SJSA1 (cell line): ENCODE results near the gene SLAMF7. TPM values are rescaled to one million over a fixed set of nuclear protein-coding genes. Genes with fewer than 3 reads are reported as not detected.
"Not testable (repeated sequence)": the region's sequence is repeated elsewhere in the genome, so short reads cannot be mapped to it uniquely, and the experiment has no call there.

Experiments used
- DNase-seq, 2 experiments: peaks; one replicate each; pipeline ENCODE4 v3.0.0-alpha.2; 2015 to 2020; ENCODE audit warnings: low spot score in 2 of 2, low read depth in 1 of 2
- H3K27ac ChIP-seq: fragments of 250-450 bp; sonication (Bioruptor Pico); 2 replicates; pipeline ENCODE4 v1.5.1; 2020; ENCODE audit warnings: mild to moderate bottlenecking, moderate library complexity
- H3K27me3 ChIP-seq: fragments of 250-450 bp; sonication (Bioruptor Pico); replicated peaks from 2 replicates; pipeline ENCODE4 v1.5.1; 2020; ENCODE audit warnings: mild to moderate bottlenecking, moderate library complexity
- H3K36me3 ChIP-seq: fragments of 250-450 bp; sonication (Bioruptor Pico); 2 replicates; pipeline ENCODE4 v1.5.1; 2020; ENCODE audit warnings: mild to moderate bottlenecking
- H3K4me1 ChIP-seq: fragments of 250-450 bp; sonication (Bioruptor Pico); replicated peaks from 2 replicates; pipeline ENCODE4 v1.6.1; 2021; ENCODE audit warnings: mild to moderate bottlenecking
- H3K4me3 ChIP-seq: fragments of 250-450 bp; sonication (Bioruptor Pico); 2 replicates; pipeline ENCODE4 v1.5.1; 2020; ENCODE audit warnings: mild to moderate bottlenecking
- H3K9me3 ChIP-seq: fragments of 250-450 bp; sonication (Bioruptor Pico); replicated peaks from 2 replicates; pipeline ENCODE4 v1.5.1; 2020; ENCODE audit warnings: mild to moderate bottlenecking
- total RNA-seq: library from RNA; depleted of rRNA; stranded (reverse); fragments of >200 nt; shearing (Covaris generic); gene quantifications from 2 replicates; pipeline ENCODE4 v1.2.3, GENCODE V29; 2014; rRNA removed

Gene SLAMF7
- total RNA-seq = not detected in 2 replicates

DNA sequence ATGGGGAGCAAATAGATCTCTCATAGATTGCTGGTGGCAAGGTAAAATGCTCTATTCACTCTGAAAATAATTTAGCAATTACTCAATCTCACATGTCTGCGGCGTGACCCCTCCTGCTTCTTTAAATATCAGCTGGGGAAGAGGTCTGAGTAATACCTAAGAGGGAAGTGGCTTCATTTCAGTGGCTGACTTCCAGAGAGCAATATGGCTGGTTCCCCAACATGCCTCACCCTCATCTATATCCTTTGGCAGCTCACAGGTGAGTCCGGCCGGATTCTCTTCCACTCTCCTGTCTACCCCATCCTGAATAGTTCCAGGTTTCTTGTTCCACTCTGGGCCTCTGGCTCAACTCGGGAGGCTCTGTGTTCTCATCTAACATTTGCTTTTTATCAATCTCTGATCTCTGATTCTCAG lies at the start of gene SLAMF7:
TSS of gene SLAMF7 (plus strand) at position 150 of the 414 bp plus-strand sequence. CDS start at position 205, 55 bp downstream.
- Histone ChIP-seq H3K4me3 (no peak within 1 kb of the TSS), H3K36me3 (no peaks in the 10 kb centered on the region), H3K27me3 (no peaks in the 10 kb centered on the region), H3K9me3 (no peaks in the 10 kb centered on the region), H3K27ac (no peak within 1 kb of the TSS), H3K4me1 (no peaks in the 10 kb centered on the region)
- DNase-seq = no peak

GRCh38 chr1:160692390-160692789 lies 46.7 kb upstream of the SLAMF7 start:
- not testable (repeated sequence) for H3K9me3 ChIP-seq, H3K27me3 ChIP-seq, DNase-seq, H3K4me3 ChIP-seq, H3K36me3 ChIP-seq, H3K4me1 ChIP-seq, H3K27ac ChIP-seq

- Histone ChIP-seq H3K9me3 (no peaks in the 10 kb centered on the region), H3K36me3 (no peaks in the 10 kb centered on the region), H3K4me3 (no peak overlapping the region), H3K27me3 (0 out of 2 replicates have a peak, but pooled peaks cover 3% of the 10 kb centered on the region), H3K4me1 (no peaks in the 10 kb centered on the region), H3K27ac (no peak overlapping the region)
- DNase-seq = no peak
Observed at GRCh38 chr1:160702100-160702499, 36.9 kb upstream of the SLAMF7 start.

DNA sequence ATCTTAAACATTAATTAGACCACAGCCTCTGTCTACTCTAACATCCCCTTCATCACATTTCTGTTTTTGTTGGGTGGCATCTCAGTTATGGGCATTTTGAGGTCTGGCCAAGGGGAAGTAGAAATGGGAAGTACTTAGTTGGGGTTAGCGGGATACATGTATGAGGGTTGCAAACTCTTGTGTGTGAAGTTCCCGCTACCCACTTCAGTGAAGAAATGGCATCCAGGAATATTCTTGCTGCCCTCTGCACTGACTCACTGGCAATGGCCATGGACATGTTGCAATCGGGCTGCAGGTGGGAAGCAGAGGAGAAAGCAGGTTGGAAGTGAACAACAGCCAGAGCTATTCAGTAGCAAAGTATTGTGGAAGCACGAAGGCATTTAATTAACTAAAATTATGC lies 34.8 kb upstream of the SLAMF7 start:
- no peak overlapping the region for H3K4me3 ChIP-seq
- 0 out of 2 replicates have a peak, but pooled peaks cover 9% of the 10 kb centered on the region for H3K27me3 ChIP-seq
- H3K4me1 ChIP-seq = no peaks in the 10 kb centered on the region
- H3K9me3 ChIP-seq = no peaks in the 10 kb centered on the region
- DNase-seq = no peak
- H3K36me3 ChIP-seq = no peaks in the 10 kb centered on the region
- H3K27ac ChIP-seq = no peak overlapping the region

GRCh38 chr1:160705212-160705621 lies 33.8 kb upstream of the SLAMF7 start:
- not testable (repeated sequence) for H3K36me3 ChIP-seq, H3K4me1 ChIP-seq, H3K9me3 ChIP-seq, DNase-seq, H3K4me3 ChIP-seq, H3K27ac ChIP-seq
- peaks cover 10% of the 10 kb centered on the region; the same call in 1 of the 2 replicates for H3K27me3 ChIP-seq

- DNase-seq = no peak
- H3K4me1 ChIP-seq = no peaks in the 10 kb centered on the region
- no peak overlapping the region for H3K27ac ChIP-seq
- no peaks in the 10 kb centered on the region for H3K9me3 ChIP-seq
- no peaks in the 10 kb centered on the region for H3K36me3 ChIP-seq
- no peak overlapping the region for H3K4me3 ChIP-seq
- peaks cover 16% of the 10 kb centered on the region for H3K27me3 ChIP-seq
Observed at GRCh38 chr1:160705742-160706141, 33.3 kb upstream of the SLAMF7 start.

DNA sequence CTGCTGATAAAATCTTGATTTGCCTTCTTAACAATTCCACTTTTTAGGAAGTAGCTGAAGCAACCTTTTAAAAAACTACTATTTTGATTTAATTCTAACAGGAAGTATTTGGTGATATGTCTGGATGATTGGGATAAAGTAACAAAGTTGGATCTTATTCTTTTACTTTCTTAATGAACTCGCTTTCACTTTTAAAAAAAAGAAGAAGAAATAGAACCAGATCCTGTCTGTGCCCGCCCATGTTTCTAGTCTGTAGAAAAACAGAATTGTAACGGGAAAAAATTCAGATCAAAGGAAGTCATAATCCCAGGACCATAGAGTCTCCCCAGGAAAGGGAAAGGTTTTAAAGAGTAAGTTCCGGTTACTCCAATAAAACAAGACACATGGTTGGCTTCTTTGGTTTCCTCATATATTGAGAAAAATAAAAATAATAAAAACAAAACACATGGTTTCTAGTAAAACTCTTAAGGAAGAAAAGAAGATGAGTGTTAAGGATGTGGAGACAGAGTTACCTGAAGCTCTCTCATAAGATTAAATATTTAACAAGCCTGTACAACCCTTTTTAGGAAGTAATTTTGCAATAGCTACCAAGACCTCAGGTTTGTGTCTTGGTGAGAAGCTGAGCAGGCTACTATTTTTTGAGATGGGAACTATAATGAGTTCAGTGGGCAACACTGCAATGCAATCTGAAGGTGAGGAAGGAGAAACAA lies 32.4 kb upstream of the SLAMF7 start:
- Histone ChIP-seq H3K27me3 (peaks cover 14% of the 10 kb centered on the region), H3K9me3 (no peaks in the 10 kb centered on the region), H3K27ac (no peak overlapping the region), H3K4me3 (no peak overlapping the region), H3K36me3 (no peaks in the 10 kb centered on the region), H3K4me1 (no peaks in the 10 kb centered on the region)
- no peak for DNase-seq

- DNase-seq = no peak
- H3K4me1 ChIP-seq = no peaks in the 10 kb centered on the region
- H3K36me3 ChIP-seq = no peaks in the 10 kb centered on the region
- H3K27ac ChIP-seq = no peak overlapping the region
- no peak overlapping the region for H3K4me3 ChIP-seq
- H3K27me3 ChIP-seq = peaks cover 14% of the 10 kb centered on the region
- no peaks in the 10 kb centered on the region for H3K9me3 ChIP-seq
Observed at GRCh38 chr1:160707236-160708064, 31.6 kb upstream of the SLAMF7 start.

GRCh38 chr1:160708118-160708517 lies 30.9 kb upstream of the SLAMF7 start:
- Histone ChIP-seq H3K4me3 (no peak overlapping the region), H3K27ac (no peak overlapping the region), H3K36me3 (no peaks in the 10 kb centered on the region), H3K9me3 (no peaks in the 10 kb centered on the region), H3K4me1 (no peaks in the 10 kb centered on the region), H3K27me3 (peaks cover 14% of the 10 kb centered on the region)
- no peak for DNase-seq

DNA sequence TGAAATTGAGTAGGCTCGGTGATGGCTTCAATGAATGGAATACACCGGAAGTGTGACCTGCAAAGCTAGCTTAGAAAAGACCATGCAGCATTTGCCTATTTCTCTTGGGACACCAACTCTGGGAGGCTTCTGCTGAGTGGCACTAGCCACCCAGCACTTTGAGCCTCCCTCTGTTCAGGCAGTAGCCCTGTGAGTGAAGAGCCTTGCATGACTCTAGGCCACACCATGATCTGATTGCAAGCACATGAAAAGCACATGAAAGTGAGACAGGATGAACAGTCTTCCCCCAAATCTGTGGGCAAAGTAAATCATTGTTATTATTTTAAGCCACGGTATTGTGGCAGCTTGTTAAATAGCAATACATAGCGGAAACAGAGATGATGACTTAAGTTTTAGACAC lies 30.2 kb upstream of the SLAMF7 start:
- Histone ChIP-seq H3K27me3 (peaks cover 14% of the 10 kb centered on the region), H3K4me1 (no peaks in the 10 kb centered on the region), H3K4me3 (no peak overlapping the region), H3K36me3 (no peaks in the 10 kb centered on the region), H3K27ac (no peak overlapping the region), H3K9me3 (no peaks in the 10 kb centered on the region)
- no peak for DNase-seq

GRCh38 chr1:160709715-160710114 lies 29.3 kb upstream of the SLAMF7 start:
- H3K36me3 ChIP-seq = no peaks in the 10 kb centered on the region
- no peaks in the 10 kb centered on the region for H3K4me1 ChIP-seq
- DNase-seq = no peak
- H3K9me3 ChIP-seq = no peaks in the 10 kb centered on the region
- H3K27me3 ChIP-seq = peaks cover 14% of the 10 kb centered on the region
- H3K27ac ChIP-seq = no peak overlapping the region
- H3K4me3 ChIP-seq = no peak overlapping the region

DNA sequence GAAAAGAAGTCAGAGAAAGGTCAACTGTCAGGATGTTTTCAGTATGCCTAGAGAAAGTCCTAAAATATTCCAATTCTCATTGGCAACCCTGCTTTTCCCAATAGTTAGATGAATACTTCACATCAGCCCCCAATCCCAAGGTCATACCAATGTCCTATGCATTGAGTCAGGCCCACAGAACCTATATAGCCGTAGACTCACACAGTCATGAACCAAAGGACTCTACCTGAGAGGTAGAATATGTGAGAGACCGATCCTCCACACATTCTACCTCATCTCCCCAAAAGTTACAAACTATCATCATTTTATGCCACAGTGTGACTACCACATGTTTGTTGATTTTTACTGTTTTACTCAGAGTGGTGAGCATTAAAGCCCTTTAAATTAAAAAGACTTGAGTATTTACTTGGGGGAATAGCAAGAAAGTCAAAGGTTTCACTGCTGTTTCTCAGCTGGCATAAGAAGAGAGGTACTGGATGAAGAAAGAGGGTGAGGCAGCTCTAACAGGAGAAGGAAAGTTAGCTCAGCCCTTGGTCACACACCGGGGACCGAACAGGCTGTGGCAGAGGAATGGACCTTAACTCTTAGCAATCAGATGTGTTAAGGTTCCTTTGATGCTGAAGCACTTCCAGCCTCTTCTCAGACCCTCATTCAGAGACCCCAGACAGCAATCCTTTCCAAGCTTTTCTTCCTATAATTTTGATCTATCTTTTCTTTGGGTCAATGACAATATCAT lies 28.4 kb upstream of the SLAMF7 start:
- no peak for DNase-seq
- Histone ChIP-seq H3K27me3 (peaks cover 14% of the 10 kb centered on the region), H3K27ac (no peak overlapping the region), H3K4me1 (no peaks in the 10 kb centered on the region), H3K36me3 (no peaks in the 10 kb centered on the region), H3K4me3 (no peak overlapping the region), H3K9me3 (no peaks in the 10 kb centered on the region)

GRCh38 chr1:160711276-160711601 lies 27.8 kb upstream of the SLAMF7 start:
- Histone ChIP-seq H3K4me3 (no peak overlapping the region), H3K9me3 (no peaks in the 10 kb centered on the region), H3K36me3 (no peaks in the 10 kb centered on the region), H3K27ac (no peak overlapping the region), H3K4me1 (no peaks in the 10 kb centered on the region), H3K27me3 (peaks cover 17% of the 10 kb centered on the region)
- no peak for DNase-seq
